GM12892 (cell line): ENCODE data around the gene BTRC.

Source experiments
- DNase-seq: peaks from one replicate; pipeline ENCODE4 v3.0.0; 2011; ENCODE audit not compliant: insufficient read length
- FAIRE-seq: peaks from 2 replicates; lab custom pipeline; 2011; peaks lifted over from hg19 to GRCh38; lab: Jason Lieb, UNC
- POLR2A ChIP-seq: IDR thresholded peaks from 2 replicates; pipeline ENCODE4 v1.6.1; 2011; ENCODE audit warnings: low read depth, low read length, control low read depth
- POLR2AphosphoS5 ChIP-seq: IDR thresholded peaks from 2 replicates; pipeline ENCODE4 v1.6.1; 2011; ENCODE audit warnings: low read depth, low read length, control low read depth
- TAF1 ChIP-seq: IDR thresholded peaks from 2 replicates; pipeline ENCODE4 v1.6.1; 2011; ENCODE audit warnings: low read depth, mild to moderate bottlenecking, control low read depth, low read length, borderline replicate concordance

BTRC gene

GRCh38 chr10:101535949-101536348 lies 182.0 kb downstream of the BTRC start:
- FAIRE-seq (peak; percentile 56), DNase-seq (no peak)
- no peak for TF ChIP-seq POLR2A
- TF ChIP-seq POLR2AphosphoS5: no peak
- no peak for TF ChIP-seq TAF1

DNA sequence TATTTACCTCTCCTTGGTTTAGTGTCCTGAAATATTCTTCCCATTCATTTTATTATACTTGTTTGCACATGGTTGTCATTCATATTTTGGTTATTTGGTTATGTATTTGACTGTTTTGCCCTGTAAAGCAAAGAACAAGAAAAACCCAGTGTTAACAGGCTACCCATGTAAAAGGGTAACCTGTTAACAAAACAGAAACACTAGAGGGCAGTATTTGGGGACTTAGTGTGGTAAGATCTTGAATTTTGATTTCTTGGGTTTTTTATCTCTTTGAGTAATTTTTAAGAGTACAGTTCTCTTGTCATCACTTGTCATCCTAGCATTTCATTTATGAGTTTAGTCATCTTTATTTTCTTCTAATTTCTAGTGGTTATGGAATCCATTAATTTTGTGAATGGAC lies 182.8 kb downstream of the BTRC start:
- DNase-seq (no peak), FAIRE-seq (peak; percentile 44)
- TF ChIP-seq POLR2A (no peak), POLR2AphosphoS5 (no peak), TAF1 (no peak)

- TF ChIP-seq POLR2AphosphoS5: no peak
- TF ChIP-seq TAF1: no peak
- no peak for TF ChIP-seq POLR2A
- FAIRE-seq (no peak), DNase-seq (no peak)
Observed at GRCh38 chr10:101538446-101538845, 184.5 kb downstream of the BTRC start.

DNA sequence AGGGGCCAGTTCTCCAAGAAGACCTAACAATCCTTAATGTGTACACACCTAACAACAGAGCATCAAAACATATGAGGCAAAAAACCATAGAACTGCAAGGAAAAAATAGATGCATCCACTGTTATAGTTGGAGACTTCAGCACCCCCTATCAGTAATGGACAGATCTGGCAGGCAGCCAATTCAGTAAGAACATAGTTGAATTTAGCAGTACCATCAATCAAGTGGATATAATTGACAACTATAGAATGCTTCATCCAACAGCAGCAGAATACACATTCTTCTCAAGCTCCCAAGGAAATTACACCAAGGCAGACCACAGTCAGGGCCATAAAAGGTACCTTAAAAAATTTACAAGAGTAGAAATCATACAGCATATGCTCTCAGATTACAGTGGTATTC lies 191.9 kb downstream of the BTRC start:
- TF ChIP-seq TAF1: no peak
- no peak for TF ChIP-seq POLR2AphosphoS5
- TF ChIP-seq POLR2A: no peak
- FAIRE-seq (no peak), DNase-seq (no peak)

- no peak for TF ChIP-seq POLR2A
- TF ChIP-seq TAF1: no peak
- no peak for TF ChIP-seq POLR2AphosphoS5
- DNase-seq (no peak), FAIRE-seq (no peak)
Observed at GRCh38 chr10:101550965-101551364, 197.0 kb downstream of the BTRC start.

DNA sequence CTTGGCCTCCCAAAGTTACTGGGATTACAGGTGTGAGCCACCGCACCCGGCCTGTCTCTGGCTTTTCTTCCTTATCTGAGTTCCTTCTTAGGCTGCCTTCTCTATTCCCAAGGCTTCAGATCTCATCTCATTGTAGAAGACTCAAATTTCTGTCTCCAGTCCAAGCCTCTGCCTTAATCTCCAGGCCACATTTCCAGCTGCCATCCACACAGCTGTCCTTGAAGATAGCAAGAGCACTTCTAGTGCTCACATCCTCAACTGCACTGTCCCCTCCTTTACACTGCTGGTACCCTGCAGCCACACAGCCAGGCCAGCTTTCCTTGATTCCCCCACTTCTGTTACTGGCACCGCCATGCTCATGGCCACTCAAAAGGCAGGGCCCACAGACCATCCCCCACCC lies 198.5 kb downstream of the BTRC start:
- FAIRE-seq (no peak), DNase-seq (no peak)
- TF ChIP-seq POLR2A: no peak
- TF ChIP-seq POLR2AphosphoS5: no peak
- TF ChIP-seq TAF1: no peak

GRCh38 chr10:101557541-101557940 lies 203.6 kb downstream of the BTRC start:
- no peak for DNase-seq
- no peak for FAIRE-seq
- TF ChIP-seq POLR2A (no peak), POLR2AphosphoS5 (no peak)

DNA sequence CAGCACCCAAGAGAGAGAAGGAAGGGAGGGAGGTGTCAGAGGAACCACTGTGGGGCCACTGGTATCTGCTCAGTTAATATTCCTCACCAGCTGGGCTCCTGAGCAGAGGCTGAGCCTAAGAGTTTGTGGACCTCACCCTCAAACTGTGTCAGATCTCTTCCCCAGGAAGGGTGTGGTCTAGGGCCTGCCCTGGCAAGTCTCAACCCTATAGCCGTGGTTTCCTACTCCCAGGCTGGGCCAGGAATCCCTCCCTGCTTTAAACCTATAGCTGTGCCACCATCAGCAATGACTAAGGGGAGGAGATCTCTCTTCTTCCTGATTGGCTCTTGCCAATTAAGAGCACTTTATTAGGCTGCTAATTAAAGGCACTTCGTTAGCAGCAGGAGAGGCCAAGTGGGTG lies 204.2 kb downstream of the BTRC start:
- TF ChIP-seq POLR2A: no peak
- TF ChIP-seq POLR2AphosphoS5: no peak
- TF ChIP-seq TAF1: no peak
- DNase-seq: no peak
- FAIRE-seq: peak; percentile 42

- TF ChIP-seq POLR2AphosphoS5: no peak
- TF ChIP-seq POLR2A: no peak
- TF ChIP-seq TAF1: no peak
- no peak for FAIRE-seq
Observed at GRCh38 chr10:101558671-101559595, 205.0 kb downstream of the BTRC start.

DNA sequence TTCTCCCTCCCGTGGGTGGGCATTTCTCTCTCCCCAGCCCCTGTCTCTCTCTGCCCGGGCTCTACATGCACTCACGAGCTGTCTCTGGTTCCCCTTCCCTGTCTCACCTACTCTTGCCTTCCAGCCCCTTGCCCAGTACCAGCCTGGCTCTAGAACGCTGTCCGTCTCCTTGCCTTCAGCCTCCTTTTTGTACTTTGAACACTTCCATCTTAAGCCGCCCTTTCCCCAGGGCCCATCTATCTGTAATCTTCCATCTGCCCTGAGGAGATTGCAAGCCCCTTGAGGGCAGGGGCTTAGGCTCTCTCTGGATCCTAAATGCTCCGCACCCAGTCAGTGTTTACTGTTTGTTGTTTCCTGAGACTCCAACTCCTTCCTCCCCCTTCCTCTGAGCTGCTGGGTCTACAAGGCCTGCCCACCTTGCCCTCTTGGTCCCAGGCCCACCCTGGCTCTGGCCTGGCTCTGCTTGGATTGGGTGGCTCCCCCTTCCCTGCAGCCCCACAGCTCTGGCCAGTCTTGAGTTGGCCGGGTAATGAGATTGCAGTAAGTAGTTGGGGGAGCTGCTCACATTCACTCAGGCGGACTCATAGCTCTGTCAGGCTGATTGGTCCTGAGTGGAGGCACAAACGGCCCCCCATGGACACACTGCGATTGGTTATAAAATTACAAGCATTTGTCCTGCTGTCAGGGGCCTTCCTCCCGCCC lies 205.8 kb downstream of the BTRC start:
- no peak for FAIRE-seq
- TF ChIP-seq TAF1: no peak
- TF ChIP-seq POLR2A: no peak
- no peak for TF ChIP-seq POLR2AphosphoS5
- DNase-seq: no peak

More at GRCh38 chr10:101558671-101559595, 205.0 kb downstream of the BTRC start:
- DNase-seq: no peak

DNA sequence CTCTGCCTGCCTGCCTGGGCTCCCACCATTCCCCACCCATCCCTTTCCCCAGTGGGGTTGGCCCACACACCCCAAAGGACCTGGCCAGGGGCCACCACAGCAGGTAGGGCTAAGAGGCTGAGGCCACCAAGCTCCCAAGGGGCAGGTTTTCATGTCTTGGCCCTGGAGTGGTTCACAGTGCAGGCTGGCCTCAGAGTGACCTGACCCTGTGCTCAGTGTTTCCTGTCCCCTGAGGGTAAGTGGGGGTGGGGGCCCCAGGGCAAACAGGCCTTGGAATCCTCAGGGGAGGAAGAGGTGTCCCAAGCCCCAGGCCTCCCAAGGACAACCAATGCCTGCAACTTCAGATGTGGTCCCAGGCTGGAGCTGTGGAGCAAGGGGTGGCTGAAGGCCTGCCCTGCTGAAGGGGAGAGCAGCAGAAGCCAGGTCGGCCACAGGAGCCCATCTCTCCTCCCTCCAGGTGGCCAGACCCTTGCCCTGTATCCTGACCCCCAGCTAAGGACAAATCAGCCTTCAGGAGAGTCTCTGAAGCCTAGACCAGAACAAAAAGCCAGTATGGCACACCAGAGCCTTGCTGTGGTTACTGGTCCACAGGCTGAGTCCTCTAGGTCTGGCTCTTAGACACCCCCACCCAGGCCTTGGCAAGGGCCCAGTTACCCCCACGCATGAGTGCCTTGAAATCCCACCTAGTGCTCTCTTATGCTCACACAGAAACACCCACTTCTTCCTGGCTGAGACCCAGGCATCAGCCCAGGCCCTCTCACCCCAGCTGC lies 206.5 kb downstream of the BTRC start:
- no peak for TF ChIP-seq POLR2AphosphoS5
- no peak for TF ChIP-seq POLR2A
- TF ChIP-seq TAF1: no peak
- FAIRE-seq (no peak), DNase-seq (no peak)

DNA sequence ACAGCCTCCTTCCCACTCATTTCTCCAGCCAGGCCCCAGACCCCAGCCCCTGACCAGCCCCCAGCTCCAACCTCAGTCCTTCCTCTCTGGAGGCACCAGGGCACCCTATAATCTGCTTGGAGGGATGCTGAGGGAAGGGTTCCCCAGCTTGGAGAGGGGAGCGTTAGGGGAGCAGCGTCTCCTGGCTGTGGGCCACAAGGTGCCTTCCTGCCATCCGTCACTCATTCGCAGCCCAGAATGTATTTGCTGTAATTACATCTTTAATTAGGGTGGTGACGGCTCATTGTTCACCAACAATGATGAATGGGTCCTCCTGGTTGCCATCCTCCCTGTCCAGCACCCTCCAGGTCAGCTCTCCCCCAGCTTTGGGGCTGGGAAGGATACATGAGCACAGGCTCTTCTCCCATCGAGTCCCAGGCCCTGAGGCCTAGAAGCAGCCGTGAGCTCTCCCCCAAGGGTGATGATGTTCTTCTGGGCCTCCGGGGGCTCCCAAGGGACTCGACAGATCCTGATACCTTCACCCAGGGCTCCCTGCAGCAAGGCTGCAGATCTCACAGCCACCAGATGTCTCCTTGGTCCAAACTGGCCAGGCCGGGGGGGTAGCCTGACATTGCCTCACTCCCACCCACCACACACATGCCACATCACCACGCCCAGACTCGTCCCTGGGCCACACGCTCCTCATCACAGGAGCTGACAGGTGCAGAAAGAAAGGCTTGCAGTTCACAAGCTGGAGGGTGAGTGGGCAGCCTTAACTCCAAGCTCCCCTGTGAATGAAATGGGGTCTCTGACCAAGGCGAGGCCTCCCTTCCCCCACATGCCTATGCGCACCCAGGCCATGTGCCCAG lies 207.3 kb downstream of the BTRC start:
- DNase-seq (no peak), FAIRE-seq (no peak)

More for the DNA sequence above, 207.3 kb downstream of the BTRC start:
- TF ChIP-seq TAF1 (no peak), POLR2A (no peak), POLR2AphosphoS5 (no peak)
